Endothelial cell (in vitro differentiated cells): ENCODE measurements around the gene SLC7A5. TPM values are rescaled to one million over a fixed set of nuclear protein-coding genes. Genes with fewer than 3 reads are reported as not detected.
"Not testable (repeated sequence)": the region's sequence is repeated elsewhere in the genome, so short reads cannot be mapped to it uniquely, and the experiment has no call there.

Experiments used
- DNase-seq: peaks from one replicate; pipeline ENCODE4 v3.0.0; 2021; ENCODE audit warnings: low spot score
- H3K27ac Mint-ChIP-seq: one replicate; pipeline ENCODE4 v1.8.0; 2021; ENCODE audit warnings: mixed read lengths, inconsistent platforms; ENCODE audit not compliant: unreplicated experiment
- H3K27me3 Mint-ChIP-seq: one replicate; pipeline ENCODE4 v1.8.0; 2021; ENCODE audit warnings: mild to moderate bottlenecking, moderate library complexity, mixed read lengths, inconsistent platforms; ENCODE audit not compliant: unreplicated experiment
- H3K36me3 Mint-ChIP-seq: one replicate; pipeline ENCODE4 v1.8.0; 2021; ENCODE audit warnings: mild to moderate bottlenecking, low read depth, mixed read lengths, inconsistent platforms; ENCODE audit not compliant: unreplicated experiment
- H3K4me1 Mint-ChIP-seq: one replicate; pipeline ENCODE4 v1.8.0; 2021; ENCODE audit warnings: mild to moderate bottlenecking, mixed read lengths, inconsistent platforms; ENCODE audit not compliant: unreplicated experiment
- H3K4me3 Mint-ChIP-seq: one replicate; pipeline ENCODE4 v1.8.0; 2021; ENCODE audit warnings: mild to moderate bottlenecking, mixed read lengths, inconsistent platforms; ENCODE audit not compliant: unreplicated experiment
- H3K9me3 Mint-ChIP-seq: one replicate; pipeline ENCODE4 v1.8.0; 2021; ENCODE audit warnings: mixed read lengths, inconsistent platforms; ENCODE audit not compliant: unreplicated experiment
- total RNA-seq: library from RNA; stranded (reverse); fragmentation: NEBNext Ultra II Directional; extraction: Animal tissue kit (Norgen Biotek cat#: 25700); gene quantifications from one replicate; pipeline ENCODE4 v1.2.1, GENCODE V29; 2021; ENCODE audit not compliant: unreplicated experiment
- TF ChIP-seq, protein P1 (sequence below): fragments of 200-600 bp; sonication (generic); IDR thresholded peaks from one replicate; pipeline ENCODE4 v1.5.0; 2021; ENCODE audit warnings: antibody characterized with exemption; ENCODE audit not compliant: unreplicated experiment

SLC7A5 gene
- total RNA-seq, 1 donor from 2014 or later, result 18.8 TPM

DNA sequence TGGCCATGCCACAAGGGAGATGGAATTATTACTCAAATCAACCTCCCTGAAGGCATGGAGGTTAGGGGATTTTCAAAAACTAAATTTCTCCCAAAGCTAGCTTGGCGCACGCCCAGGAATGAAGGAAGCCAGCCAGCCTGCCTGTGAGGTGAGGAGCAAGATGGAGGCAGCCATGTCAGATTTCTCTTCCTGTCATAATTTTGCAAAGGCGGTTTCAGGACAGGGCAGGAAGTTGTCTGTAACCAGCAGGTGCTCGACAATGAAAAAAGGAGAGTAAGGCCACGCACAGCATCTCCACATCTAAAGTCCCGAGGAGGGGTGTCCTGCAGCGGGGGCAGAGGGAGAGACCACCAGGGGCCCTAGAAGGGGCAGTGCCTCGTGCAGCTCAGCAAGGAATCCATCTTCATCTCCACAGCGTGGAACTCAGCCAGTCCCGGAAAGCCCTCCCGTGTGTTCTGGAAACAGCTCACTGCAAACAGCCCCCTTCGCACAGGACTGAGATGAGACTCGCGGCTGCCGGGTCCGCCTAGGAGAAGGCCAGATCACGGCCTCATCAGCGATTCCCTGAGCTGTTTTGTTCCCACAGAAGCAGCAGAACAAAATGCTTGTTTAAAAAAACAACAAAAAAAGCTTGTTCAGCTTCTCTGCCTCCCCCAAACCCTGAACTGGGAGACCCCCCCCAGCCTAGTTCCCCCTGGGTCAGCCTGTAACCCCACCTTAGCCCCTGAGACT lies 47.8 kb downstream of the SLC7A5 start:
- peaks cover 3% of the 10 kb centered on the region for H3K27me3 Mint-ChIP-seq
- H3K4me3 Mint-ChIP-seq, result no peak overlapping the region
- H3K27ac Mint-ChIP-seq, result no peak overlapping the region
- TF ChIP-seq, protein P1, sequence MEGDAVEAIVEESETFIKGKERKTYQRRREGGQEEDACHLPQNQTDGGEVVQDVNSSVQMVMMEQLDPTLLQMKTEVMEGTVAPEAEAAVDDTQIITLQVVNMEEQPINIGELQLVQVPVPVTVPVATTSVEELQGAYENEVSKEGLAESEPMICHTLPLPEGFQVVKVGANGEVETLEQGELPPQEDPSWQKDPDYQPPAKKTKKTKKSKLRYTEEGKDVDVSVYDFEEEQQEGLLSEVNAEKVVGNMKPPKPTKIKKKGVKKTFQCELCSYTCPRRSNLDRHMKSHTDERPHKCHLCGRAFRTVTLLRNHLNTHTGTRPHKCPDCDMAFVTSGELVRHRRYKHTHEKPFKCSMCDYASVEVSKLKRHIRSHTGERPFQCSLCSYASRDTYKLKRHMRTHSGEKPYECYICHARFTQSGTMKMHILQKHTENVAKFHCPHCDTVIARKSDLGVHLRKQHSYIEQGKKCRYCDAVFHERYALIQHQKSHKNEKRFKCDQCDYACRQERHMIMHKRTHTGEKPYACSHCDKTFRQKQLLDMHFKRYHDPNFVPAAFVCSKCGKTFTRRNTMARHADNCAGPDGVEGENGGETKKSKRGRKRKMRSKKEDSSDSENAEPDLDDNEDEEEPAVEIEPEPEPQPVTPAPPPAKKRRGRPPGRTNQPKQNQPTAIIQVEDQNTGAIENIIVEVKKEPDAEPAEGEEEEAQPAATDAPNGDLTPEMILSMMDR, result no peak
- no peak for DNase-seq
- peaks cover 5% of the 10 kb centered on the region for H3K36me3 Mint-ChIP-seq
- H3K4me1 Mint-ChIP-seq, result peaks cover 9% of the 10 kb centered on the region
- H3K9me3 Mint-ChIP-seq, result no peaks in the 10 kb centered on the region

DNA sequence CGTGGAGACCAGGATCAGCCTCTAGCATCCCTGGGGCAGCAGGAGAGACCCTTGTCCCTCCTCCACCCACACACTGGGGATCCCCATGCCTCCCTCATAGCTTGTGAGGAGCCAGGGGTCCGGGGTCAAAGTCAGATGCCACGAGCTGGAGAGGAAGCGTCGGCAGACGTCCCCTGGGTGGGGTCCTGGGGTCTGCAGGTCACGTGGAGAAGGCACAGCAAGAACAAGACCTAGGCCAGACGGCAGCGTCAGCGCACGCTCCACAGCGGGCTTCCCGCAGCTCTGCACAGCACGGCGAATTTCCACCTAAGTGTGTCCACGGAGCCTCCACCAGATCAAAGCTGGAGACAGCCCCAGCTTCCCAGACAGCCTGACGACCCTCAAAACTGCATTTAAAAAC lies 49.3 kb downstream of the SLC7A5 start:
- TF ChIP-seq, protein P1, result no peak
- Mint-ChIP-seq H3K27ac (no peak overlapping the region), H3K4me3 (no peak overlapping the region), H3K27me3 (peaks cover 3% of the 10 kb centered on the region), H3K4me1 (peaks cover 6% of the 10 kb centered on the region), H3K36me3 (peaks cover 5% of the 10 kb centered on the region), H3K9me3 (no peaks in the 10 kb centered on the region)
- no peak for DNase-seq

DNA sequence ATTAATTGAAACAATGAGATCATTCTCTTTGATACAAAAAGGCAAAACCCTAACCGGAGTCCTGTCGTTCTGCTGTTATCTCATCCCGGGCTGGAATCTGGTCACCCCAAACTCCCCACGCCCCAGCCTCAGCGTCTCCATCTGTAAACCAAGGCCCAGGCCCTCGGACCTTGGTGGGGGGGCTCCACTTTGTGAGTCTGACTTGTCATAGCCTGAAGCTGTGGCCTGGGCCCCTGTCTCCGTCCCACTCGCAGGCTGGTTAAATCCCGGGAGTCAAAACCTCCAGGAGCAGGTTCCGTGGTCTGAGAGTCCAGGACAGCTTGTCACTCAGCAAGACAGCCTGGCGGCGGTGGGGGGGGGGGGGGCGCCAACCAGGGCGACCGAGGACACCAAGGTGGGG lies 50.0 kb downstream of the SLC7A5 start:
- Mint-ChIP-seq H3K27me3 (peaks cover 3% of the 10 kb centered on the region), H3K4me1 (peaks cover 3% of the 10 kb centered on the region), H3K4me3 (no peak overlapping the region), H3K27ac (no peak overlapping the region), H3K9me3 (no peaks in the 10 kb centered on the region), H3K36me3 (peaks cover 5% of the 10 kb centered on the region)
- TF ChIP-seq, protein P1, result no peak
- DNase-seq, result no peak

DNA sequence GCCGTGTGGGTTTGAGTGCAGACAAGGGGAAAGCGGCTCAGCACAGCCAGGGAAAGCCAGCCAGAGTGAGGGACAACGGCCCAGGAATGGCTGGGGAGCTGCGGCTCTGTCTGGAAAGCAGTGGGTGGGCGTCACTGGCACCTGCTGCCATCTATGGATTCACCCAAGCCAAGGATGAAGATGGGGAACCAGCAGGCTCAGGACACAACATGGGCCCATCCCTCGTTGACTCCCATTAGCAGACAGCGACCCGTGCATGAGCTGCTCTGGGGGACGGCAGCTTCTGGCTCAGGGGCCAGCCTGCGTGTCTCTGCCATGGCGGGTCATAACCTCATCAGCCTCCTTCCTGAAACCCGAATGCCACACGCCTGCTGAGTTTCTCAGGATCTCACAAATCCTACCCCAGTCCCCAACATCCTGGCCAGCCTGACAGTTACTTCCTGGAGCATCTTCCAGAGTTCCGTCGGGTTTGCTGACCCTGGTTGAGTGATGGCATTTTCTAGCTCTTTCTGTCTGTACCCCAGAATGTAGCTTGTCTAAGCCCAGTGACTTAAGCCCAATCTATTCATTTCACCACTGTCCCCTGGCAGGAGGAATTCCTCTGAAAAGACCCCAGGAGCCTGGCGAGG lies 50.7 kb downstream of the SLC7A5 start:
- Mint-ChIP-seq H3K9me3 (no peaks in the 10 kb centered on the region), H3K27ac (no peak overlapping the region), H3K36me3 (peaks cover 5% of the 10 kb centered on the region), H3K4me1 (peaks cover 3% of the 10 kb centered on the region), H3K27me3 (peaks cover 3% of the 10 kb centered on the region), H3K4me3 (no peak overlapping the region)
- DNase-seq, result no peak
- TF ChIP-seq, protein P1, result no peak

DNA sequence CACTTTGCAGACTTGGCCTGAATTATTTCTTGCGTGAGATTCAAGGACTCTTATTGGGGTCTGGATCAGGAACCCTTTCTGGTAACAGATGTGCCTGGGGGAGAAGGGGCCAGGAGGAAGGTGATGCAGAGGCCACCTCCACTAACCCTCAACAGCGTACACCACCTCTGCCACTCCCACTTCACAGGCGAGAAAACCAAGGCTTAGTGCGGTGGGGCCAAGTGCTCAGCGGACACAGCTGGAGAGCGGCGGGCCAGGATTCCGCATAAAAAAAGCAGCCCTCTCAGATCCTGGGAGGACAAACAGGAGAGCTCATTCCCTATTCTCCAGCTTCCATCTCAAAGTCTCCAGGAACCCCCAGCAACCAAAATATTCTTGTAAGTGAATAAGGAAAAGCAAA lies 51.4 kb downstream of the SLC7A5 start:
- Mint-ChIP-seq H3K27ac (no peak overlapping the region), H3K36me3 (peaks cover 5% of the 10 kb centered on the region), H3K27me3 (peaks cover 3% of the 10 kb centered on the region), H3K4me3 (no peak overlapping the region), H3K9me3 (no peaks in the 10 kb centered on the region), H3K4me1 (peaks cover 3% of the 10 kb centered on the region)
- TF ChIP-seq, protein P1, result no peak
- DNase-seq, result no peak

DNA sequence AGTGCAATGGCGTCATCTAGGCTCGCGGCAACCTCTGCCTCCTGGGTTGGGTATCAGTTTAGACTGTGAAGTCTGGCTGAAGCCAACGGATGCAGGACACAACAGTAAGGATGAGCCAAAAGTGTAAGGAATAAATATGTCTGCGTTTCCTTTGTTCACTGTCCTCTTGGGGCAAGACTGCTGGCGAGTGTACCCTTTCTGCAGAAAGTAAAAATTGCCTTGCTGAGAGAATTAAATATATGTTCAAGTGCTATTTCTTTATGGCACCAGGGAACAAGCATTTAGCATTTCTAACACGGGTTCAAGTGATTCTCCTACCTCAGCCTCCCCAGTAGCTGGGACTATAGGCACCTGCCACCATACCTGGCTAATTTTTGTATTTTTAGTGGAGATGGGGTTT lies 51.9 kb downstream of the SLC7A5 start:
- not testable (repeated sequence) for H3K4me1 Mint-ChIP-seq, H3K36me3 Mint-ChIP-seq, H3K27me3 Mint-ChIP-seq, DNase-seq, H3K27ac Mint-ChIP-seq, H3K4me3 Mint-ChIP-seq, H3K9me3 Mint-ChIP-seq
